ENCODE results near the gene PNMA1.

Gene PNMA1

GRCh38 chr14:73749706-73750530 lies 35.7 kb upstream of the PNMA1 start:
- TF ChIP-seq EGR1 (IDR thresholded peaks at IDR 0.05) = no peak
- TF ChIP-seq REST (IDR thresholded peaks at IDR 0.05; ENCODE audit: low read depth) = no peak
- TF ChIP-seq TCF12 (IDR thresholded peaks at IDR 0.05; ENCODE audit: low read depth) = no peak
- no peak for TF ChIP-seq CREB1 (IDR thresholded peaks at IDR 0.05; ENCODE audit: low read depth)
- TF ChIP-seq TAF1 (IDR thresholded peaks at IDR 0.05; ENCODE audit: low read depth) = no peak
- no peak for TF ChIP-seq TEAD4 (IDR thresholded peaks at IDR 0.05)
- no peak for TF ChIP-seq NFIC (IDR thresholded peaks at IDR 0.05)
- no peak for TF ChIP-seq YY1 (IDR thresholded peaks at IDR 0.05; ENCODE audit: low read depth)
- no peak for TF ChIP-seq ZBTB7A (IDR thresholded peaks at IDR 0.05; ENCODE audit: low read depth)
- TF ChIP-seq, protein P1, sequence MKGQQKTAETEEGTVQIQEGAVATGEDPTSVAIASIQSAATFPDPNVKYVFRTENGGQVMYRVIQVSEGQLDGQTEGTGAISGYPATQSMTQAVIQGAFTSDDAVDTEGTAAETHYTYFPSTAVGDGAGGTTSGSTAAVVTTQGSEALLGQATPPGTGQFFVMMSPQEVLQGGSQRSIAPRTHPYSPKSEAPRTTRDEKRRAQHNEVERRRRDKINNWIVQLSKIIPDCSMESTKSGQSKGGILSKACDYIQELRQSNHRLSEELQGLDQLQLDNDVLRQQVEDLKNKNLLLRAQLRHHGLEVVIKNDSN (IDR thresholded peaks at IDR 0.05) = no peak
- no peak for TF ChIP-seq EP300 (IDR thresholded peaks at IDR 0.05; ENCODE audit: borderline replicate concordance)
- no peak for TF ChIP-seq RAD21 (IDR thresholded peaks at IDR 0.05; ENCODE audit: low read depth)
- TF ChIP-seq FOXM1 (IDR thresholded peaks at IDR 0.05; ENCODE audit: borderline replicate concordance, low read depth) = no peak
- TF ChIP-seq, protein P2, sequence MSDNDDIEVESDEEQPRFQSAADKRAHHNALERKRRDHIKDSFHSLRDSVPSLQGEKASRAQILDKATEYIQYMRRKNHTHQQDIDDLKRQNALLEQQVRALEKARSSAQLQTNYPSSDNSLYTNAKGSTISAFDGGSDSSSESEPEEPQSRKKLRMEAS (IDR thresholded peaks at IDR 0.05) = no peak
- TF ChIP-seq CEBPB (IDR thresholded peaks at IDR 0.05) = no peak

GRCh38 chr14:73748858-73749357 lies 34.7 kb upstream of the PNMA1 start:
- TF ChIP-seq TCF12 (IDR thresholded peaks at IDR 0.05; ENCODE audit: low read depth) (no peak), EP300 (IDR thresholded peaks at IDR 0.05; ENCODE audit: borderline replicate concordance) (no peak), CREB1 (IDR thresholded peaks at IDR 0.05; ENCODE audit: low read depth) (no peak), REST (IDR thresholded peaks at IDR 0.05; ENCODE audit: low read depth) (no peak), RAD21 (IDR thresholded peaks at IDR 0.05; ENCODE audit: low read depth) (no peak), FOXM1 (IDR thresholded peaks at IDR 0.05; ENCODE audit: borderline replicate concordance, low read depth) (no peak), YY1 (IDR thresholded peaks at IDR 0.05; ENCODE audit: low read depth) (no peak), TAF1 (IDR thresholded peaks at IDR 0.05; ENCODE audit: low read depth) (no peak), NFIC (IDR thresholded peaks at IDR 0.05) (no peak), EGR1 (IDR thresholded peaks at IDR 0.05) (no peak), TEAD4 (IDR thresholded peaks at IDR 0.05) (no peak), ZBTB7A (IDR thresholded peaks at IDR 0.05; ENCODE audit: low read depth) (no peak)
- TF ChIP-seq, protein P1 (IDR thresholded peaks at IDR 0.05) = no peak
- TF ChIP-seq, protein P2 (IDR thresholded peaks at IDR 0.05) = no peak

- TF ChIP-seq TEAD4 (IDR thresholded peaks at IDR 0.05) (no peak), CREB1 (IDR thresholded peaks at IDR 0.05; ENCODE audit: low read depth) (no peak), CEBPB (IDR thresholded peaks at IDR 0.05) (no peak), EP300 (IDR thresholded peaks at IDR 0.05; ENCODE audit: borderline replicate concordance) (no peak), REST (IDR thresholded peaks at IDR 0.05; ENCODE audit: low read depth) (no peak)
These were observed 33.4 kb upstream of the PNMA1 start for GRCh38 chr14:73747379-73748211.

Data from Ishikawa (cell line).